Astrocyte (in vitro differentiated cells and primary cell): ENCODE results near the gene MAP2K7. TPM values are rescaled to one million over a fixed set of nuclear protein-coding genes. Genes with fewer than 3 reads are reported as not detected.

Experiments used
- DNase-seq: peaks from one replicate; pipeline ENCODE4 v3.0.0-alpha.2; 2010; ENCODE audit warnings: low read depth
- FAIRE-seq: peaks from 2 replicates; lab custom pipeline; 2011; peaks lifted over from hg19 to GRCh38; lab: Jason Lieb, UNC
- H2AFZ ChIP-seq: 2 replicates; pipeline ENCODE4 v1.6.0; 2012; ENCODE audit warnings: low read depth, low read length, inconsistent platforms
- H3K27ac ChIP-seq: 2 replicates; pipeline ENCODE4 v1.5.1; 2011; ENCODE audit warnings: low read depth, low read length, inconsistent platforms
- H3K27me3 ChIP-seq: 2 replicates; pipeline ENCODE4 v1.6.0; 2011; ENCODE audit warnings: low read length, inconsistent platforms; ENCODE audit not compliant: insufficient read depth
- H3K36me3 ChIP-seq: 2 replicates; pipeline ENCODE4 v1.5.1; 2011; ENCODE audit warnings: low read length, inconsistent platforms; ENCODE audit not compliant: insufficient read depth
- H3K4me1 ChIP-seq: 2 replicates; pipeline ENCODE4 v1.5.1; 2011; ENCODE audit warnings: low read length, inconsistent platforms; ENCODE audit not compliant: insufficient read depth
- H3K4me2 ChIP-seq: 2 replicates; pipeline ENCODE4 v1.6.0; 2012; ENCODE audit warnings: low read length, inconsistent platforms
- H3K4me3 ChIP-seq: 2 replicates; pipeline ENCODE4 v1.5.1; 2011; ENCODE audit warnings: low read depth, mild to moderate bottlenecking, low read length, inconsistent platforms; ENCODE audit not compliant: insufficient read depth
- H3K79me2 ChIP-seq: 2 replicates; pipeline ENCODE4 v1.6.0; 2012; ENCODE audit warnings: mild to moderate bottlenecking, low read length, inconsistent platforms; ENCODE audit not compliant: insufficient read depth
- H3K9ac ChIP-seq: 2 replicates; pipeline ENCODE4 v1.6.0; 2012; ENCODE audit warnings: mild to moderate bottlenecking, low read length, inconsistent platforms
- H3K9me3 ChIP-seq: 2 replicates; pipeline ENCODE4 v1.5.1; 2012; ENCODE audit warnings: low read depth, mild to moderate bottlenecking, low read length, inconsistent platforms; ENCODE audit not compliant: insufficient read depth
- H4K20me1 ChIP-seq: 2 replicates; pipeline ENCODE4 v1.6.0; 2012; ENCODE audit warnings: low read length, inconsistent platforms; ENCODE audit not compliant: insufficient read depth
- H3K27ac Mint-ChIP-seq: one replicate; pipeline ENCODE4 v1.8.0; 2021; ENCODE audit warnings: mild to moderate bottlenecking, mixed read lengths; ENCODE audit not compliant: unreplicated experiment
- H3K27me3 Mint-ChIP-seq: one replicate; pipeline ENCODE4 v1.8.0; 2021; ENCODE audit warnings: low read depth, mixed read lengths; ENCODE audit not compliant: unreplicated experiment
- H3K36me3 Mint-ChIP-seq: one replicate; pipeline ENCODE4 v1.8.0; 2021; ENCODE audit warnings: low read depth, mixed read lengths; ENCODE audit not compliant: unreplicated experiment
- H3K4me1 Mint-ChIP-seq: one replicate; pipeline ENCODE4 v1.8.0; 2021; ENCODE audit warnings: low read depth, mixed read lengths; ENCODE audit not compliant: unreplicated experiment
- H3K4me3 Mint-ChIP-seq: one replicate; pipeline ENCODE4 v1.8.0; 2021; ENCODE audit warnings: mild to moderate bottlenecking, moderate library complexity, mixed read lengths; ENCODE audit not compliant: unreplicated experiment
- H3K9me3 Mint-ChIP-seq: one replicate; pipeline ENCODE4 v1.8.0; 2021; ENCODE audit warnings: mild to moderate bottlenecking, mixed read lengths; ENCODE audit not compliant: unreplicated experiment
- EZH2 ChIP-seq: IDR thresholded peaks from 2 replicates; pipeline ENCODE4 v1.6.1; 2012; ENCODE audit warnings: mild to moderate bottlenecking, low read length, inconsistent platforms; ENCODE audit not compliant: insufficient read depth
- total RNA-seq: library from RNA; stranded (reverse); gene quantifications from 2 replicates; pipeline ENCODE4 v1.2.1, GENCODE V29; 2021
- TF ChIP-seq, protein P1 (sequence below): IDR thresholded peaks from 2 replicates; pipeline ENCODE4 v1.5.1; 2011; ENCODE audit warnings: low read depth, mild to moderate bottlenecking, inconsistent platforms, low read length, moderate library complexity; ENCODE audit not compliant: insufficient read depth

Gene MAP2K7
- total RNA-seq, 1 donor from 2014 or later = 22.9 TPM

DNA sequence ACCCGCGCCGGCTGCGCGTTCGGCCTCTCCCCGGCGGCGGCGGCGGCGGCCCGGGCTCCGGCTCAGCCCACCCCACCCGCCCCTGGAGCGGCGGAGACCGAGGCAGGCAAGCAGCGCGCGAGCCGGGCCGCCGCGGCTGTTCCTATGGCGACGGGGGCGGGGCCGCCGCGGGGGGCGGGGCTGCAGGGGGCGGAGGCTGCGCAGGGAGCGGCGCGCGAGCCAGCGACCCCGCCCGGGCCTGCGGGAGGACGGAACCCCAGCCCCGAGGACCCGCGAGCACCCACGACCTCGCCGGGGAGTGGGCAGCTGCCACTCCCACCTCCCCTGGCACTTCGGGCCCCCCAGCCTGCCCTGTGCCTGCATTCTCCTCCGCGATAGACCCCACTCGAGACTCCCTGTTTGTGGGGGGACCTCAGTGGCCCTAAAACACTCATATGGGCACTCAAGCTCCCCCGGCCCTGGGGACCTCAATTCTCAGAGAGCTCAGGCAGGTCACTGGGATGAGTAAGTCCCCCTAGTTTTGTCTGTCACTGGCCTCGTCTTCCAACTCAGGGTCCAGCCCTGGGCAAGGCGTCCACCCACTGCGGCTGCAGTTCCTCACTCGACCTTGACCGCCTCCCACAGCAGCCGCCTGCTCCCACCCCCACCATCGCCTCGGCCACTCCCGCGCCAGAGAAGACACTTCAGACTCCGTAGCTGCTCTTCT is 22.5 kb downstream of the MAP2K7 start, which contains the start of gene CTXN1:
Gene CTXN1, minus strand, starts transcription at position 115 of the 706 bp plus-strand sequence. CDS start 597 bp downstream, outside the sequence.
- Histone ChIP-seq H3K27me3 (no peaks in the 10 kb centered on the region), H3K4me3 (peak within 1 kb of the TSS; percentile 49), H2AFZ (peak within 1 kb of the TSS; percentile 77), H3K27ac (no peak within 1 kb of the TSS), H4K20me1 (peaks cover 21% of the 10 kb centered on the region), H3K4me2 (peak within 1 kb of the TSS; percentile 97), H3K36me3 (peaks cover 5% of the 10 kb centered on the region), H3K9me3 (no peaks in the 10 kb centered on the region), H3K9ac (peak within 1 kb of the TSS; percentile 70), H3K79me2 (peaks cover 6% of the 10 kb centered on the region), H3K4me1 (peaks cover 38% of the 10 kb centered on the region)
- Mint-ChIP-seq H3K4me1 (peaks cover 16% of the 10 kb centered on the region), H3K4me3 (peak within 1 kb of the TSS; percentile 86), H3K27ac (peak within 1 kb of the TSS; percentile 92), H3K9me3 (no peaks in the 10 kb centered on the region), H3K27me3 (no peaks in the 10 kb centered on the region), H3K36me3 (peaks cover 7% of the 10 kb centered on the region)
- TF ChIP-seq, protein P1, sequence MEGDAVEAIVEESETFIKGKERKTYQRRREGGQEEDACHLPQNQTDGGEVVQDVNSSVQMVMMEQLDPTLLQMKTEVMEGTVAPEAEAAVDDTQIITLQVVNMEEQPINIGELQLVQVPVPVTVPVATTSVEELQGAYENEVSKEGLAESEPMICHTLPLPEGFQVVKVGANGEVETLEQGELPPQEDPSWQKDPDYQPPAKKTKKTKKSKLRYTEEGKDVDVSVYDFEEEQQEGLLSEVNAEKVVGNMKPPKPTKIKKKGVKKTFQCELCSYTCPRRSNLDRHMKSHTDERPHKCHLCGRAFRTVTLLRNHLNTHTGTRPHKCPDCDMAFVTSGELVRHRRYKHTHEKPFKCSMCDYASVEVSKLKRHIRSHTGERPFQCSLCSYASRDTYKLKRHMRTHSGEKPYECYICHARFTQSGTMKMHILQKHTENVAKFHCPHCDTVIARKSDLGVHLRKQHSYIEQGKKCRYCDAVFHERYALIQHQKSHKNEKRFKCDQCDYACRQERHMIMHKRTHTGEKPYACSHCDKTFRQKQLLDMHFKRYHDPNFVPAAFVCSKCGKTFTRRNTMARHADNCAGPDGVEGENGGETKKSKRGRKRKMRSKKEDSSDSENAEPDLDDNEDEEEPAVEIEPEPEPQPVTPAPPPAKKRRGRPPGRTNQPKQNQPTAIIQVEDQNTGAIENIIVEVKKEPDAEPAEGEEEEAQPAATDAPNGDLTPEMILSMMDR = no peak
- no peak for TF ChIP-seq EZH2
- FAIRE-seq (no peak), DNase-seq (no peak)

DNA sequence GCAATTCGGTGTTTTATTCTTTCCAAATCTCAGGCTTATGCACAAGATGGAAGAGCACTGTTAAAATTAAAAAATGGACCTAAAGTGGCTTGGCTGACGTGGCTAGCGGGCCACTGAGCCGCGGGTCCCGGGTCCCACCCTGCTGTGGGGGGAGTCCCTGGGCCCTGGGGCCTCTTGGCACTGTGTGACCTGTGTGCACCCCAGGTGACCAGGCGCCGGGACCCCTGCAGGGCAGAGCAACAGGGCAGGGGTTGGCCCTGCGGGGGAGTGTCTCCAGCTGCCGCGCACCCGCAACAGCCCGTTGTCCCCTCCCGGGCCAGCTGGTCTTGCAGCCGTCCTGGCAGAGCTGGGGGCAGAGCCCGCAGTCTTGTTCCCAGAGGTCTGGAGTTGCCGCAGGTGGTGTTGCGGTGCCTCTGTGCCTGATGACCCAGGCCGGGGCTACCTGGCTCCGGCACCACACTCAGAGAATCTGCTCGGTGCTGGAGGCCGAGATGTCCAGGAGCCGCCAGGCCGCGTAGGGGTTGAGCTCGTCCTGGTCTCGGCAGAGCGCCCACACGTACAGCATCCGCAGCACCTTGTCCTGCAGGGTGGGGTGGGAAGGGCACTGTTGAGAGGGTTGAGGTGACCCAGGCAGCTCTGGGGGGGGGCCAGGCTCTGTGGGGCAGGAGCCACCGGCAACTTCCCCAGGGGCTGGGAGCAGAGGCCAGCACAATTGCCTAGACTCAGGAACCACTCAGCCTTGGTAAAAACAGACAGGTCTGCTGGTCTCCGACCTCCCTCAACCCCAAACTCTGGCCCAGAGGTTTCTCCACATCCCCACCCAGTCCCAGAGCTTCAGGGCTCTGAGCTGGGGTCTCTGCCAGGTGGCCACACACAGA is 23.3 kb downstream of the MAP2K7 start:
- no peaks in the 10 kb centered on the region for H3K9me3 Mint-ChIP-seq
- Histone ChIP-seq H3K36me3 (peaks cover 5% of the 10 kb centered on the region), H3K79me2 (peaks cover under 1% of the 10 kb centered on the region), H3K27me3 (no peaks in the 10 kb centered on the region), H3K4me1 (peaks cover 32% of the 10 kb centered on the region), H3K9me3 (no peaks in the 10 kb centered on the region), H3K9ac (no peak overlapping the region), H3K4me2 (peak overlapping the region; percentile 97), H4K20me1 (peaks cover 19% of the 10 kb centered on the region), H3K27ac (no peak overlapping the region), H2AFZ (no peak overlapping the region), H3K4me3 (no peak overlapping the region)
- peak overlapping the region; percentile 84 for H3K27ac Mint-ChIP-seq
- H3K4me3 Mint-ChIP-seq = peak overlapping the region; percentile 83
- peaks cover 16% of the 10 kb centered on the region for H3K4me1 Mint-ChIP-seq
- FAIRE-seq (no peak), DNase-seq (no peak)
- H3K27me3 Mint-ChIP-seq = no peaks in the 10 kb centered on the region
- H3K36me3 Mint-ChIP-seq = peaks cover 7% of the 10 kb centered on the region
- TF ChIP-seq, protein P1 = no peak
- no peak for TF ChIP-seq EZH2
